SK-N-SH (cell line): Measurements from ENCODE around the gene ABCA8. TPM values are rescaled to one million over a fixed set of nuclear protein-coding genes. Genes with fewer than 3 reads are reported as not detected.

Experiments
- CTCF ChIA-PET: fragments of 300-600, 350-600 bp; formaldehyde crosslinking; extraction: SDS; loops from one replicate; lab custom pipeline; 2021; lab: Yijun Ruan, JAX
- POLR2A ChIA-PET: fragments of 350-600 bp; sonication (Branson Sonifier 250); formaldehyde crosslinking; extraction: SDS; loops from one replicate; lab custom pipeline; 2020; ENCODE audit warnings: antibody characterized with exemption, inconsistent platforms; lab: Yijun Ruan, JAX
- DNase-seq: peaks from one replicate; pipeline ENCODE4 v3.0.0; 2012
- H2AFZ ChIP-seq: fragments of 200-600 bp; sonication (generic); 2 replicates; pipeline ENCODE4 v1.8.1; 2016; ENCODE audit warnings: antibody characterized with exemption, mild to moderate bottlenecking, low read depth
- H3F3A ChIP-seq: fragments of 200-600 bp; sonication (generic); replicated peaks from 2 replicates; pipeline ENCODE3; 2016; ENCODE audit warnings: antibody characterized with exemption, mild to moderate bottlenecking; ENCODE audit not compliant: insufficient read depth
- H3K27ac ChIP-seq, 2 experiments: fragments of 200-500 bp in 1 of 2; fragments of 200-600 bp in 1 of 2; sonication (Bioruptor generic) in 1 of 2; sonication (generic), shearing (Covaris generic) in 1 of 2; 2 replicates each; pipeline versions ENCODE4 v1.5.1 to v1.6.1; 2014 to 2016; ENCODE audit warnings: low read depth in 2 of 2, inconsistent platforms in 1 of 2, low read length in 1 of 2, mild to moderate bottlenecking in 1 of 2, mixed read lengths in 1 of 2
- H3K27me3 ChIP-seq: fragments of 200-600 bp; sonication (generic), shearing (Covaris generic); 2 replicates; pipeline ENCODE4 v1.6.1; 2016; ENCODE audit warnings: mixed run types; ENCODE audit not compliant: insufficient read depth
- H3K36me3 ChIP-seq, 2 experiments: fragments of 200-500 bp in 1 of 2; fragments of 200-600 bp in 1 of 2; sonication (Bioruptor generic) in 1 of 2; sonication (generic) in 1 of 2; replicated peaks in 1 of 2; 2 replicates each; pipeline versions ENCODE3 to v1.5.1; 2014 to 2016; ENCODE audit warnings: low read length in 1 of 2, mild to moderate bottlenecking in 1 of 2; ENCODE audit not compliant: insufficient read depth in 2 of 2, control insufficient read depth in 1 of 2
- H3K4me1 ChIP-seq, 2 experiments: fragments of 200-500 bp in 1 of 2; fragments of 200-600 bp in 1 of 2; sonication (Bioruptor generic) in 1 of 2; sonication (generic), shearing (Covaris generic) in 1 of 2; 2 replicates each; pipeline versions ENCODE4 v1.5.1 to v1.6.1; 2014 to 2016; ENCODE audit warnings: low read depth in 1 of 2, low read length in 1 of 2, mixed run types in 1 of 2; ENCODE audit not compliant: insufficient read depth in 2 of 2, control insufficient read depth in 1 of 2
- H3K4me2 ChIP-seq: fragments of 200-600 bp; sonication (generic), shearing (Covaris generic); 2 replicates; pipeline ENCODE4 v1.6.1; 2017; ENCODE audit warnings: mixed run types
- H3K4me3 ChIP-seq, 2 experiments: fragments of 200-500 bp in 1 of 2; fragments of 200-600 bp in 1 of 2; sonication (Bioruptor generic) in 1 of 2; sonication (generic), shearing (Covaris generic) in 1 of 2; 2 replicates each; pipeline versions ENCODE4 v1.5.1 to v1.8.1; 2014 to 2016; ENCODE audit warnings: low read depth in 2 of 2, inconsistent platforms in 1 of 2, low read length in 1 of 2, mild to moderate bottlenecking in 1 of 2, mixed read lengths in 1 of 2, moderate library complexity in 1 of 2
- H3K79me2 ChIP-seq: fragments of 200-600 bp; sonication (generic); 2 replicates; pipeline ENCODE4 v1.8.1; 2017; ENCODE audit warnings: mild to moderate bottlenecking; ENCODE audit not compliant: insufficient read depth
- H3K9ac ChIP-seq: fragments of 200-600 bp; sonication (generic); 2 replicates; pipeline ENCODE4 v1.6.1; 2017; ENCODE audit warnings: mixed run types
- H3K9me2 ChIP-seq: fragments of 200-600 bp; sonication (generic); 2 replicates; pipeline ENCODE4 v1.6.1; 2017; ENCODE audit warnings: mixed run types
- H3K9me3 ChIP-seq: fragments of 200-600 bp; sonication (generic); 2 replicates; pipeline ENCODE4 v1.6.1; 2017; ENCODE audit warnings: mixed run types, mild to moderate bottlenecking, moderate library complexity
- H4K20me1 ChIP-seq: fragments of 200-600 bp; sonication (generic); 2 replicates; pipeline ENCODE4 v1.6.1; 2017; ENCODE audit warnings: mild to moderate bottlenecking, mixed run types; ENCODE audit not compliant: insufficient read depth
- CTCF ChIP-seq: fragments of 200-600 bp; sonication (generic); IDR thresholded peaks from 2 replicates; pipeline ENCODE4 v1.6.1; 2017; ENCODE audit warnings: antibody characterized with exemption, mild to moderate bottlenecking, moderate library complexity
- EP300 ChIP-seq, 2 experiments: IDR thresholded peaks; 2 replicates each; pipeline versions ENCODE4 v1.4.0 to v1.6.1; 2012; ENCODE audit warnings: borderline replicate concordance in 1 of 2, low read depth in 1 of 2, low read length in 1 of 2
- EZH2phosphoT487 ChIP-seq: fragments of 200-600 bp; sonication (generic); IDR thresholded peaks from 2 replicates; pipeline ENCODE4 v1.6.1; 2017; ENCODE audit warnings: low read depth, mixed run types, mild to moderate bottlenecking, antibody characterized with exemption, moderate library complexity, borderline replicate concordance
- GABPA ChIP-seq: IDR thresholded peaks from 2 replicates; pipeline ENCODE4 v1.4.0; 2012; ENCODE audit warnings: low read depth, mild to moderate bottlenecking
- GATA2 ChIP-seq: sonication (generic); formaldehyde crosslinking; IDR thresholded peaks from 2 replicates; pipeline ENCODE4 v1.5.0; 2020; ENCODE audit warnings: mild to moderate bottlenecking, missing genetic modification reagents
- JUND ChIP-seq: IDR thresholded peaks from 2 replicates; pipeline ENCODE4 v1.4.0; 2012
- MAX ChIP-seq: IDR thresholded peaks from 2 replicates; pipeline ENCODE4 v1.4.0; 2012; ENCODE audit warnings: low read depth
- PBX3 ChIP-seq: IDR thresholded peaks from 2 replicates; pipeline ENCODE4; 2012
- POLR2AphosphoS5 ChIP-seq: IDR thresholded peaks from 2 replicates; pipeline ENCODE4 v1.6.1; 2012; ENCODE audit warnings: low read depth, low read length
- RCOR1 ChIP-seq: fragments of 150-350 bp; IDR thresholded peaks from 2 replicates; pipeline ENCODE4 v1.6.1; 2017; ENCODE audit warnings: antibody characterized with exemption, low read length
- RFX5 ChIP-seq: IDR thresholded peaks from 2 replicates; pipeline ENCODE4 v1.6.1; 2012; ENCODE audit warnings: mild to moderate bottlenecking, improper control_type of control experiment, low read length
- RXRA ChIP-seq: IDR thresholded peaks from 2 replicates; pipeline ENCODE4 v1.4.0; 2012; ENCODE audit warnings: low read depth, mild to moderate bottlenecking, borderline replicate concordance
- SIN3A ChIP-seq: IDR thresholded peaks from 2 replicates; pipeline ENCODE4 v1.6.1; 2012; ENCODE audit warnings: low read depth, mild to moderate bottlenecking, low read length, moderate library complexity, borderline replicate concordance
- SMC3 ChIP-seq: IDR thresholded peaks from 2 replicates; pipeline ENCODE4 v1.6.1; 2012; ENCODE audit warnings: low read depth, low read length, improper control_type of control experiment
- TAF1 ChIP-seq: IDR thresholded peaks from 2 replicates; pipeline ENCODE4 v1.6.1; 2012; ENCODE audit warnings: low read depth, mild to moderate bottlenecking, low read length, moderate library complexity, borderline replicate concordance
- TEAD4 ChIP-seq: IDR thresholded peaks from 2 replicates; pipeline ENCODE4 v1.4.0; 2012; ENCODE audit warnings: mild to moderate bottlenecking, borderline replicate concordance; ENCODE audit not compliant: insufficient read depth
- WGBS: methylation state at CpG from one replicate; pipeline ENCODE4 v1.1.6; 2017; ENCODE audit warnings: low lambda C conversion rate; 5-methylcytosine and 5-hydroxymethylcytosine counted together
- polyA plus RNA-seq, 3 experiments: library from polyadenylated mRNA; depleted of rRNA; stranded (reverse); fragments of >200 nt; gene quantifications; 2 replicates each; pipeline ENCODE4 v1.2.3, GENCODE V29; 2012
- TF ChIP-seq, protein P1 (sequence below): fragments of 150-350 bp; IDR thresholded peaks from 2 replicates; pipeline ENCODE4 v1.6.1; 2017; ENCODE audit warnings: antibody characterized with exemption, low read length, low read depth, borderline replicate concordance
- TF ChIP-seq, protein P2 (sequence below): IDR thresholded peaks from 2 replicates; pipeline ENCODE4 v1.4.0; 2012; ENCODE audit warnings: low read depth, borderline replicate concordance
- TF ChIP-seq, protein P3 (sequence below): fragments of 150-350 bp; IDR thresholded peaks from 2 replicates; pipeline ENCODE4 v1.6.1; 2016; ENCODE audit warnings: mild to moderate bottlenecking, low read depth, low read length

ABCA8 gene
- polyA plus RNA-seq, 1 of the 3 experiments (the other 2 are of a cell fraction), result 2.3 TPM

- no peak for DNase-seq
- H3K4me2 ChIP-seq, result no peak overlapping the region
- no peak overlapping the region for H3K4me3 ChIP-seq
- H3K9me2 ChIP-seq, result no peaks in the 10 kb centered on the region
- no peaks in the 10 kb centered on the region for H3K9me3 ChIP-seq
- no peak overlapping the region for H2AFZ ChIP-seq
- no peaks in the 10 kb centered on the region for H3F3A ChIP-seq
- H3K79me2 ChIP-seq, result no peaks in the 10 kb centered on the region
- H3K9ac ChIP-seq, result no peak overlapping the region
- no peaks in the 10 kb centered on the region for H3K27me3 ChIP-seq
- no peaks in the 10 kb centered on the region for H4K20me1 ChIP-seq
- 20% methylated on average over 4 of the region's 4 CpGs for WGBS
- CTCF ChIA-PET, result no interaction called here
- H3K27ac ChIP-seq, result no peak overlapping the region
- POLR2A ChIA-PET, result no interaction called here
- no peaks in the 10 kb centered on the region; a peak in 1 of 4 replicates for H3K4me1 ChIP-seq
- TF ChIP-seq TAF1 (no peak), MAX (no peak), PBX3 (no peak), TEAD4 (no peak), GATA2 (CRISPR knock-in tag) (no peak), GABPA (no peak), RCOR1 (no peak), RFX5 (no peak), JUND (no peak)
- TF ChIP-seq, protein P1, sequence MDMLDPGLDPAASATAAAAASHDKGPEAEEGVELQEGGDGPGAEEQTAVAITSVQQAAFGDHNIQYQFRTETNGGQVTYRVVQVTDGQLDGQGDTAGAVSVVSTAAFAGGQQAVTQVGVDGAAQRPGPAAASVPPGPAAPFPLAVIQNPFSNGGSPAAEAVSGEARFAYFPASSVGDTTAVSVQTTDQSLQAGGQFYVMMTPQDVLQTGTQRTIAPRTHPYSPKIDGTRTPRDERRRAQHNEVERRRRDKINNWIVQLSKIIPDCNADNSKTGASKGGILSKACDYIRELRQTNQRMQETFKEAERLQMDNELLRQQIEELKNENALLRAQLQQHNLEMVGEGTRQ, result no peak
- TF ChIP-seq, all 33 proteins: peak for 0
- no peaks in the 10 kb centered on the region for H3K36me3 ChIP-seq
Observed at GRCh38 chr17:68829211-68829610, 126.0 kb downstream of the ABCA8 start.

- no peak overlapping the region for H3K9ac ChIP-seq
- H4K20me1 ChIP-seq, result no peaks in the 10 kb centered on the region
- CTCF ChIA-PET, result no interaction called here
- no peaks in the 10 kb centered on the region for H3K79me2 ChIP-seq
- no peaks in the 10 kb centered on the region for H3K9me2 ChIP-seq
- H3K4me1 ChIP-seq, result peaks cover 3 to 17% of the 10 kb centered on the region in 2 experiments
- H3K4me3 ChIP-seq, result no peak overlapping the region
- no peaks in the 10 kb centered on the region for H3K36me3 ChIP-seq
- 53% methylated on average over 3 of the region's 3 CpGs for WGBS
- no peaks in the 10 kb centered on the region for H3K27me3 ChIP-seq
- H3F3A ChIP-seq, result peaks cover 7% of the 10 kb centered on the region
- no peak for DNase-seq
- TF ChIP-seq EP300 (IDR thresholded peaks at IDR 0.05; ENCODE audit: borderline replicate concordance in 1 of 2, low read depth in 1 of 2, low read length in 1 of 2) (no peak), RXRA (no peak), CTCF (no peak), SIN3A (no peak), MAX (no peak), EZH2phosphoT487 (no peak), SMC3 (no peak), POLR2AphosphoS5 (no peak)
- TF ChIP-seq, protein P2, sequence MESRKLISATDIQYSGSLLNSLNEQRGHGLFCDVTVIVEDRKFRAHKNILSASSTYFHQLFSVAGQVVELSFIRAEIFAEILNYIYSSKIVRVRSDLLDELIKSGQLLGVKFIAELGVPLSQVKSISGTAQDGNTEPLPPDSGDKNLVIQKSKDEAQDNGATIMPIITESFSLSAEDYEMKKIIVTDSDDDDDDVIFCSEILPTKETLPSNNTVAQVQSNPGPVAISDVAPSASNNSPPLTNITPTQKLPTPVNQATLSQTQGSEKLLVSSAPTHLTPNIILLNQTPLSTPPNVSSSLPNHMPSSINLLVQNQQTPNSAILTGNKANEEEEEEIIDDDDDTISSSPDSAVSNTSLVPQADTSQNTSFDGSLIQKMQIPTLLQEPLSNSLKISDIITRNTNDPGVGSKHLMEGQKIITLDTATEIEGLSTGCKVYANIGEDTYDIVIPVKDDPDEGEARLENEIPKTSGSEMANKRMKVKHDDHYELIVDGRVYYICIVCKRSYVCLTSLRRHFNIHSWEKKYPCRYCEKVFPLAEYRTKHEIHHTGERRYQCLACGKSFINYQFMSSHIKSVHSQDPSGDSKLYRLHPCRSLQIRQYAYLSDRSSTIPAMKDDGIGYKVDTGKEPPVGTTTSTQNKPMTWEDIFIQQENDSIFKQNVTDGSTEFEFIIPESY, result no peak
- TF ChIP-seq, protein P3, sequence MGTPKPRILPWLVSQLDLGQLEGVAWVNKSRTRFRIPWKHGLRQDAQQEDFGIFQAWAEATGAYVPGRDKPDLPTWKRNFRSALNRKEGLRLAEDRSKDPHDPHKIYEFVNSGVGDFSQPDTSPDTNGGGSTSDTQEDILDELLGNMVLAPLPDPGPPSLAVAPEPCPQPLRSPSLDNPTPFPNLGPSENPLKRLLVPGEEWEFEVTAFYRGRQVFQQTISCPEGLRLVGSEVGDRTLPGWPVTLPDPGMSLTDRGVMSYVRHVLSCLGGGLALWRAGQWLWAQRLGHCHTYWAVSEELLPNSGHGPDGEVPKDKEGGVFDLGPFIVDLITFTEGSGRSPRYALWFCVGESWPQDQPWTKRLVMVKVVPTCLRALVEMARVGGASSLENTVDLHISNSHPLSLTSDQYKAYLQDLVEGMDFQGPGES, result no peak
- TF ChIP-seq, all 33 proteins: peak for 0
- no peak overlapping the region for H3K4me2 ChIP-seq
- no peak overlapping the region for H2AFZ ChIP-seq
- POLR2A ChIA-PET, result no interaction called here
- H3K27ac ChIP-seq, result no peak overlapping the region
- no peaks in the 10 kb centered on the region for H3K9me3 ChIP-seq
Observed at GRCh38 chr17:68824707-68825106, 130.5 kb downstream of the ABCA8 start.
